Stimulated activated CD8-positive, alpha-beta memory T cell treated with anti-CD3 and anti-CD28 coated beads, Interleukin-12 subunit alpha, Interleukin-12 subunit beta, amount 100 ng/mL, for 4 hours (primary cell): Measurements from ENCODE around the gene GPC5.
"Not testable (repeated sequence)": the region's sequence is repeated elsewhere in the genome, so short reads cannot be mapped to it uniquely, and the experiment has no call there.

Source experiments
- DNase-seq: peaks from one replicate; pipeline ENCODE4 v3.0.0-alpha.2; 2020; ENCODE audit warnings: low read depth

The GPC5 gene

GRCh38 chr13:91652404-91653301 is 254.2 kb downstream of the GPC5 start:
- DNase-seq = no peak

GRCh38 chr13:91655731-91656130 is 257.3 kb downstream of the GPC5 start:
- no peak for DNase-seq

GRCh38 chr13:91657283-91657682 is 258.9 kb downstream of the GPC5 start:
- no peak for DNase-seq

- no peak for DNase-seq
Observed at GRCh38 chr13:91659256-91660075, 261.0 kb downstream of the GPC5 start.

- no peak for DNase-seq
Observed at GRCh38 chr13:91660076-91660415, 261.6 kb downstream of the GPC5 start.

- no peak for DNase-seq
Observed at GRCh38 chr13:91661692-91662490, 263.5 kb downstream of the GPC5 start.

- DNase-seq = no peak
Observed at GRCh38 chr13:91664039-91664438, 265.6 kb downstream of the GPC5 start.

GRCh38 chr13:91667486-91667885 is 269.1 kb downstream of the GPC5 start:
- no peak for DNase-seq

GRCh38 chr13:91668866-91669495 is 270.6 kb downstream of the GPC5 start:
- DNase-seq = no peak

- not testable (repeated sequence) for DNase-seq
Observed at GRCh38 chr13:91674347-91674746, 275.9 kb downstream of the GPC5 start.

- no peak for DNase-seq
Observed at GRCh38 chr13:91684746-91685145, 286.3 kb downstream of the GPC5 start.

GRCh38 chr13:91690944-91691343 is 292.5 kb downstream of the GPC5 start:
- DNase-seq = no peak

GRCh38 chr13:91693466-91693865 is 295.0 kb downstream of the GPC5 start:
- no peak for DNase-seq

- no peak for DNase-seq
Observed at GRCh38 chr13:91698308-91698707, 299.9 kb downstream of the GPC5 start.

- no peak for DNase-seq
Observed at GRCh38 chr13:91698767-91699166, 300.3 kb downstream of the GPC5 start.

- no peak for DNase-seq
Observed at GRCh38 chr13:91699863-91700262, 301.4 kb downstream of the GPC5 start.

- DNase-seq = no peak
Observed at GRCh38 chr13:91701975-91702374, 303.6 kb downstream of the GPC5 start.

- no peak for DNase-seq
Observed at GRCh38 chr13:91702411-91702810, 304.0 kb downstream of the GPC5 start.

- no peak for DNase-seq
Observed at GRCh38 chr13:91704398-91704797, 306.0 kb downstream of the GPC5 start.

GRCh38 chr13:91708558-91708957 is 310.1 kb downstream of the GPC5 start:
- DNase-seq = no peak

- DNase-seq = no peak
Observed at GRCh38 chr13:91709180-91709579, 310.8 kb downstream of the GPC5 start.

GRCh38 chr13:91710733-91711132 is 312.3 kb downstream of the GPC5 start:
- DNase-seq = no peak
